GM13976 (cell line): ENCODE results near the gene CAPN14.

ENCODE experiments used
- DNase-seq: peaks from one replicate; pipeline ENCODE4 v3.0.0; 2012; ENCODE audit warnings: low spot score
- in situ Hi-C: fragments of 300-500 bp; cut with MboI; formaldehyde crosslinking; loops from one replicate; pipeline ENCODE4 v1.12.0; 2022; ENCODE audit warnings: low sequenced_read_pairs, mixed read lengths, inconsistent platforms; ENCODE audit not compliant: unreplicated experiment
- TF ChIP-seq, protein P1 (sequence below): IDR thresholded peaks from 2 replicates; pipeline ENCODE4 v1.5.1; 2012; ENCODE audit warnings: borderline replicate concordance, mild to moderate bottlenecking; ENCODE audit not compliant: insufficient read depth; ENCODE audit errors: extremely low read depth, missing control alignments, control extremely low read depth

CAPN14 gene

DNA sequence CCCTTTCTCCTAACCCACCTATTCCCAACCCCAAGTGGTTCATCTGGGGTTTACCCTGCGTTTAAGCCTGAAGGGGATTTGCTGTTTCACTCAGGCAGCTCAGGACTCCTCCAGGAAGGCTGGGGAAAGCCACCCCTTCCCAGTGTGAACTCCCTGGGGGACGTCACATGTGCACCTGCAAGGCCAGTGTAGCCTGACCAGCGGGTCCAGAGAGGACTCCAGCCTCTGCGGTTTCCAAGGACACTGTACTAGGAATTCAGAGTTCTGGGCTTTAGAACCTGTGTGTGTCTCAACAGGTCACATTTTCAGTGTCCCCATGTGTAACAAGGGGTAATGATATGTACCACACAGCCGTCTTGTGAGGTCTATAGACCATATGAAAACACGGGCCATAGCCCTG, 34.5 kb upstream of the CAPN14 start:
- DNase-seq: no peak
- TF ChIP-seq, protein P1, sequence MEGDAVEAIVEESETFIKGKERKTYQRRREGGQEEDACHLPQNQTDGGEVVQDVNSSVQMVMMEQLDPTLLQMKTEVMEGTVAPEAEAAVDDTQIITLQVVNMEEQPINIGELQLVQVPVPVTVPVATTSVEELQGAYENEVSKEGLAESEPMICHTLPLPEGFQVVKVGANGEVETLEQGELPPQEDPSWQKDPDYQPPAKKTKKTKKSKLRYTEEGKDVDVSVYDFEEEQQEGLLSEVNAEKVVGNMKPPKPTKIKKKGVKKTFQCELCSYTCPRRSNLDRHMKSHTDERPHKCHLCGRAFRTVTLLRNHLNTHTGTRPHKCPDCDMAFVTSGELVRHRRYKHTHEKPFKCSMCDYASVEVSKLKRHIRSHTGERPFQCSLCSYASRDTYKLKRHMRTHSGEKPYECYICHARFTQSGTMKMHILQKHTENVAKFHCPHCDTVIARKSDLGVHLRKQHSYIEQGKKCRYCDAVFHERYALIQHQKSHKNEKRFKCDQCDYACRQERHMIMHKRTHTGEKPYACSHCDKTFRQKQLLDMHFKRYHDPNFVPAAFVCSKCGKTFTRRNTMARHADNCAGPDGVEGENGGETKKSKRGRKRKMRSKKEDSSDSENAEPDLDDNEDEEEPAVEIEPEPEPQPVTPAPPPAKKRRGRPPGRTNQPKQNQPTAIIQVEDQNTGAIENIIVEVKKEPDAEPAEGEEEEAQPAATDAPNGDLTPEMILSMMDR: no peak
- in situ Hi-C loops: no loop called here

DNA sequence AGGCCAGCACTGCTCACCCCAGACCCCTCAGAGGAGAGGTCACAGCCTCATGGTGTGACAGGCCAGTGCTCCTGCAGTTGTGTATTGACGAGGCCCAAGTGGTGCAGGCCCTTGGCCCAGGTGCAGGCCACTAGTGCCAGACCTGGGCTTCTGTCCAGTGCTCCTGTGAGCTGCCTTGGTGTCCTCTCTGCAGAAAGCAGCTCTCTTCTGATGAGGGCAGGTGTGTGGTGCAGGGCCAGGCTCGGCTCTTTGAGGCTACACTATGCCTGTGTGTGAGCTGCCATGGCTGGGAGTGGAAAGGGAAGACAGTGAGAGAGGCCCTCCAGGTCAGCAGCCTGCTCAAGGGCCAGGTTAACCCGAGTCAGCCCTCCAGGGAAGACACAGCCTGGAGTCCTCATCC, 33.7 kb upstream of the CAPN14 start:
- TF ChIP-seq, protein P1: no peak
- no peak for DNase-seq
- in situ Hi-C loops: no loop called here

DNA sequence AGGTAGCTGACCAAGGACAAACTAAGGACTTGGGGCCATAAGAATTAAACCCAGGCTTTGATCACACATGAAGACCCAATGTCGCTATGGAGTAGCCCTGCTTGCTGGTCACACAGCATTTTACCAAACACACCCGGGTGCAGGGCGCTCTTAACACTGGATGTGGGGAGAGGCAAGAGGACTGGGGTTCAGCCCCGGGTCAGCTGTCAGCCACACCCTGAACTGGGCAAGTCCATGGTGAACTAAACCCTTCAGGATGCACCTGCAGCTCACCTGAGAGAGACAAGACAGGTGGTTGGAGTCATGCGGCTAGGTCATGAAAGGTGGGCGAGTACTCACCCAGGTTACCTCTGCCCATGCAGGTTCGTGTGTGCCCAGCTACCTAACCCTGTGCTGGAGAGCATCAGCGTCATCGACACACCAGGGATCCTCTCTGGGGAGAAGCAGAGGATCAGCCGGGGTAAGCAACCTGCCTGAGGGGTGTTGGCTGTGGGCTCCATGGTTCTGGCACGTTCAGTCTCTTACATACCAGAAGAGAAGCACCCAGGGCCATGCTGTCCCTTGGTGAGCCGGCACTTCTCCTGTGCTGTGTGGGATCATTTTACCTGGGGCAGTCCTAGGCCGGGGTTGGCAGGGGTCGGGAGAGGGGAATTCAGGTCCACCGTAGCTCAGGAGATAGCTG, 31.8 kb upstream of the CAPN14 start:
- DNase-seq: no peak
- in situ Hi-C loops: no loop called here
- TF ChIP-seq, protein P1: no peak

DNA sequence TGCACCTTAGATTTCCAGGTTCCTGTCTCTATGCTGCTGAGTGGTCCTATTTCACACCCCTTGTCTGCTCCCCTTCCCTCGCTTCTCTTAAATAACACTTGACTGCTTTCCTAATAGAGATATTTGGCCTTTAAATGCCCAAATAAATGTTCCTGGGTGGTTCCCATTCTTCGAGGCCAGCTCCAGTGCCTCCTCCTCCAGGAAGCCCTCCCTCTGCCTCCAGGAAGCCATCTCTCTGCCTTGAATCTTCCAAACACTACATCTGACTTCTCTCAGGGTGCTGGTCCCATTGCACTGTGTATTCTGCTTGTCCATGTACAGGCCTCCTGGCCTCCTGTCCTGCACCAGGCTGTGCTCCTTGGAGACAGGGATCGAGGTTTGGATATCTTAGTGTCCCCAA, 30.8 kb upstream of the CAPN14 start:
- in situ Hi-C loops: no loop called here
- TF ChIP-seq, protein P1: no peak
- DNase-seq: no peak

DNA sequence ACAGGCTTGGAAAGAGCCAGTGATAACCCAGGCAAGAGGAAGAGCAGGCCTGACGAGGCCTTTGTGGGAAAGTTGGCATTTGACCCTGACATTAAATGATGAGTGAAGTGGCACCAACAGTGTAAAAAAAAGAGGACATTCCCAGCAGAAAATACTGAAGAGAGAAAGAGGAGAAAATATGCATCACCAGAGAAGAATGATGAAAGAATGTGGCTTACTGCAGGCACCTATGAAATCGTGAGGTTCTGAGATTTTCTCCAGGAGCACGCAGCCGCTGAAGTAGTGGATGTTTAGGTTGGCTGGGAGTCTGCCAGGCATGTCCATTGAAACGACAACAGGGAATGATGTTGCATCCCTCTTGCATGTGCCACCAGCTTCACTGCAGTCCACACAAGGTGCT, 30.4 kb upstream of the CAPN14 start:
- TF ChIP-seq, protein P1: no peak
- in situ Hi-C loops: no loop called here
- no peak for DNase-seq

DNA sequence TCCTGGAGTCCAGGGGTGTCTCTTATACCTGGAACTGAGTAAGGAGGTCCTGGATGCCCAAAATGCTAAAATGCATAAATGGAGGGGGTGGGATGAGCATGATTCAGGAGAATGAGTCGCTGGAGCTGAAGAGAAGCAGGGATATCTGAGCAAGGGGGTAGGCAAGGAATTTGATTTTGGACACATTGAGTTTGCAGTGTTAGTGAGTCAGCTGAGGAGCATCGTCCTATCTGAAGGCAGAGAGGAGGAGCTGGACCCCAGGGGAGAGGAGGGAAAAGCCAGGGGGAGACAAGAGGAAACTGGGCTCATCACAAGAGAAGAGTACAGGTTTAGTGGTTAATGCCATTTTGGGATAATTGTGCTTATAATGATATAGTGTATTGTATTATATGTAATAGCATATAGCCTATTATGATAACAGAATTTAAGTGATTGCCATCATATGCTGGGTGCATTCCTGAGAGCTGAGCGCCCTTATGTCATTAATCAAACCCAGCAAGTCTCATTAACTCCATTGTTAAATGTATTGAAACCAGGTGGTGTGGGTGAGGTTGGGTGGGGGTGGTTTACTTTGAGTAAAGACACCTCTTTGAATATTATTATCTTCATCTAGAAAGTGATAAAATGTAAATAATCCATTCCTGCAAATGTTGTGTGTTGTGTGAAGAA, 29.0 kb upstream of the CAPN14 start:
- TF ChIP-seq, protein P1: no peak
- in situ Hi-C loops: no loop called here
- DNase-seq: no peak

DNA sequence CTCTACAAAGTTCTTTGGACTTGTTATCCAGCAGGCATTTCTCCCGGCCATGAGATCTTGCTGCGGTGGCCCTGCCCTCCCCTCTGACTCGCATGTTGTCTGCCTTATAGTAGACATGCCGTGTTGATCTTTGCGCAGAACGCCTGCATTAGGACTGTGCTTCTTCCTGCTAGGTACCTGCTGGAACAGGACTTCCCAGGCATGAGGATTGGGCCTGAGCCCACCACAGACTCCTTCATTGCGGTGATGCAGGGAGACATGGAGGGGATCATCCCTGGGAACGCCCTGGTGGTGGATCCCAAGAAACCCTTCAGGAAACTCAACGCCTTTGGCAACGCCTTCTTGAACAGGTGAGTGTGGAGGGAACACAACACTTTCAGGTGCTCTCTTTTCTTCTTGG, 26.8 kb upstream of the CAPN14 start:
- TF ChIP-seq, protein P1: no peak
- DNase-seq: no peak
- in situ Hi-C loops: no loop called here
